ENCODE measurements around the gene GADD45A. TPM values are rescaled to one million over a fixed set of nuclear protein-coding genes. Genes with fewer than 3 reads are reported as not detected.

The GADD45A gene
- total and polyA plus RNA-seq, 9 of the 15 experiments (the other 6 are each of a cell fraction or from before 2014, with no cell fraction given), result 21.3 to 156 (median 62.1) TPM

- 0 out of 2 replicates have a peak, but pooled peaks have one; percentile 8 for TF ChIP-seq REST (IDR thresholded peaks at IDR 0.05; ENCODE audit: borderline replicate concordance)
- TF ChIP-seq REST (CRISPR knock-in tag; IDR thresholded peaks at IDR 0.05; ENCODE audit: low read depth), result no peak
- TF ChIP-seq ZNF551 (CRISPR knock-in tag; IDR thresholded peaks at IDR 0.05), result no peak
- no peak for TF ChIP-seq ZNF280A (IDR thresholded peaks at IDR 0.05; ENCODE audit: low read depth, partially characterized antibody)
- TF ChIP-seq ZNF785 (CRISPR knock-in tag; IDR thresholded peaks at IDR 0.05), result no peak
- TF ChIP-seq ZKSCAN8 (CRISPR knock-in tag; IDR thresholded peaks at IDR 0.05), result 0 out of 2 replicates have a peak, but pooled peaks have one; percentile 4
- no peak for TF ChIP-seq FOXK1 (CRISPR knock-in tag; IDR thresholded peaks at IDR 0.05; ENCODE audit: borderline replicate concordance)
- no peak for TF ChIP-seq ZNF740 (CRISPR knock-in tag; IDR thresholded peaks at IDR 0.05)
- no peak for TF ChIP-seq ZNF740 (tag; IDR thresholded peaks at IDR 0.05)
- no peak for TF ChIP-seq NCOA1 (IDR thresholded peaks at IDR 0.05; ENCODE audit: low read depth)
- TF ChIP-seq ZNF609 (CRISPR knock-in tag; IDR thresholded peaks at IDR 0.05; ENCODE audit: borderline replicate concordance), result no peak
Measured at GRCh38 chr1:67682659-67683197, 2.3 kb upstream of the GADD45A start (continued).
